ENCODE results near the gene NT5M.

Gene NT5M

DNA sequence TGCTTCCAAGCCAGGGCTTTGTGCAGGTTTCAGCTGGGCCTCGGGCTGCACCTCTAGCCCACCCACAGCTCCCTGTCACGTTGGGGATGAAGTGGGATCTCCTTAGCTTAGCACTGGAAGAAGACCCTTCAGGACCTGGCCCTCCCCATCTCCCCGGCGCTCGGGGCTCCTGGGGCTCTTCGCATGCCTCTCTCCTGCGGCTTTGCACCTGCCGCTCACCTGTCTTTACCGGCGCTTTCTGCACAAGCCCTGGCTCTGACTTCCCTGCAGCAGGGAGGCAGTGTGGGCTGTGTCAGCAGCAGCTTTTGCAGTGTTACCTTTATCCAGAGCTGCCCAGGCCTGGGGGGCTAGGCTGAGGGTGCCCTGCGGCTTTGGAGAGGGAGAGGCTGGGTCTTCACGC, 52.3 kb downstream of the NT5M start:
- no peak for FAIRE-seq

DNA sequence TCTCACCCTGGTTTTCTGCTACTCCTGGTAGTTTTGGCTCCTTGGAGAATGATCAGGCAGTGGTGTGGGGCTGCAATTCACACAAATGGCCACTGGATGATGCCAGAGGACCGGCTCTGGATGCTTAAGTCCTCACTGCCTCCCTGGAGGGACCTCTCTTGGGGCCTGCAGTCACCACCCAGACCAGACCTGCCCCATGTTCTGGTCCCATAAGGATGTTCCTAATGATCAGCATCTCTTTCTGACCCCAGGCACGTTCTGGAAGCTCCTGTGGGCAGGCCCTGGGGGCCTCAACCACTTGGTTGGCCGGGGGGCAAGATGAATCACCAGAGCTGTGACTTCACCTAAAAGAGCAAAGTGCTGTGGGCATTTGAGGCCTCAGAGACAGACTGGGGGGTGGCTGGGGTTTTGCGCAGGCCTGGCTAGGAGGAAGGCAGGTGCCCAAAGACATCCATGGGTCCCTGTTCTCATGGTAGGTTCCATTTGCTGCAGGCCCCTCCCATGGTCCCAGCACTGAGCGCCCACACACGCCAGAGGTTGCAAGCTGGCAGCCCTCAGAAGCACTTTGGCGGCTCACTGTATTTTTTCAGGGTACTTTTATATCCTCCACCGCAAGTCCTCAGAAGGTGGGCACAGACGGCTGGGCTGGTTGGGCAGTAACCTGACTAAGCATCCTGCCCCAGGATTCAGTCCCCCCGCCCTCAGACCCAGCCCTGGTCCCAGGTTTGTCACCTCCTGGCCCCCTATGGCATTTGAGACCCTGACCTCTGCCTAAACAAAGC, 53.2 kb downstream of the NT5M start:
- no peak for FAIRE-seq

DNA sequence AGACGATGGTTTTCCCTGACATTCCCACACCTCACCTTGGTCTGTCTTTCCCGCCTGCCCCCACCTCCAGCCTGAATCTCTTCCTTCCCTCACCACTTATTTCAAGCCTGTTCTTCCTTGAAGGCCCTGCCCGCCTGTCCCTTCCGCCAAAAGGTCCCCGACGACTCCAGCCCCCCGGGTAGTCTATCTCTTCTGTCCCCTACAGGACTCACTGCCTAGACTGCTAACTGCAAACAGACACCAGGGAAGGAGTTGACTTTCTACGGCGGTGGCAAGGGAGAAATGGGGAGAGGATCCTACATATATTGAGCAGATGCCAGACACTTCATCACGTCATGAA, 53.7 kb downstream of the NT5M start:
- FAIRE-seq: no peak

DNA sequence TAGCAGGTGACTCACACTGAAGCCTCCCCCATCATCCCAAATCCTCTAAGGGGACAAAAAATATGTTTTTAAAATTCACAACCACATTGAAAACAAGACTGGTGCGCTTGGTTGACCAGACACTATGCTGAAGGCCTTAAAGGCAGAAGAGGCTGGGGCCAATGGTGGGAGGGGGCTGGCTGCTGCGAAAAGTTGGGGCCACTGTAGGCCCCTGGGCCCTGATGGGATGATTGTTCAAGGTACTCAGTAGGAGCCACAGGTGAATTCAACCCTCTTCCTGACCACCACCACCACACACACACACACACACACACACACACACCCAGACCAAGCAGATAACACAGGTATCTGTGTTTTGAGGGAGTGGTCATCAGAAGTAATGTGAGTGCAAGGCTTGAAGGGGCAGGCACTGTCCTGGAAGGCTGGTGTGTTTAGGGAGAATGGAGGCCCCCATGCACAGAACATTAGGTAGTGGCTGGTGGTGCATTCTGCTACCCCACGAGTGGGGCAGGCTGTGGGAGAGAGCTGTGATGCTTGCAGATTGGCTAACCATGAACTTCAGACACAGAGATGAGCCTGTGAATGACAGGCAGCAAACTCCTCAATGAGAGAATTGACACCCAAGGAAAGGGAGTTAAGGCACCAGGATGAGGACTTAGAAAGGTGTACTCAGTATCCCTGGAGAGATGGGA, 55.0 kb downstream of the NT5M start:
- FAIRE-seq: no peak

DNA sequence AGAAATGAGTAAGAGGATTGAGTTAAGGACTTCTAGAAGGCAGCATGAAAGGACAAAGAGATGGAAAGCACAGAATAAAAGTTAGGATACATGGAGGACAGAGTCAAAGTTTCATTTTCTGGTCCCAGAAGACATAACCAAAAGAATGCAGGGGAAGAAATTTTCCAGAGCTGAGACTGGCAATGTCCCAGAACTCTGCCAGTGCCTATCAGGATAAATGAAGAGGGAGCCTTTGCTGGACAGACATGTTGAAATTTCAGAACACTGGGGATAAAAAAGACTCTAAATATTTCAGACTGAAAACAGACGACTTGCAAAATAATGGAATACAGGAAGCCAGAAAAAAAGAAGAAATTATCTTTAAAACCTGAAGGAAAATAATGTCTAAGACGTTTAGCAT, 55.7 kb downstream of the NT5M start:
- no peak for FAIRE-seq

DNA sequence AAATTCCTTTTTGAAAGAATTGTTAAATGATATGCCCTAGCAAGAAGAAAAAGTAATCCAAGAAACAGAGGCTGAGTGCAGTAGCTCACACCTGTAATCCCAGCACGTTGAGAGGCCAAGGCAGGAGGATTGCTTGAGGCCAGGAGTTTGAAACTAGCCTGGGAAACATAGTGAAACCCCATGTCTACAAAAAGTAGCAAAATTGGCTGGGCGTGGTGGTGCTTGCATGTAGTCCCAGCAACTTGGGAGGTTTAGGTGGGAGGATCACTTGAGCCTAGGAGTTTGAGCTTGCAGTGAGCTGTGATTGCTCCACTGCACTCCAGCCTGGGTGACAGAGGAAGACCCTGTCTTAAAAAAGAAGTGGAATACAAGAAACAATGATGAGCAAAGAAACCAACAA, 56.1 kb downstream of the NT5M start:
- no peak for FAIRE-seq

DNA sequence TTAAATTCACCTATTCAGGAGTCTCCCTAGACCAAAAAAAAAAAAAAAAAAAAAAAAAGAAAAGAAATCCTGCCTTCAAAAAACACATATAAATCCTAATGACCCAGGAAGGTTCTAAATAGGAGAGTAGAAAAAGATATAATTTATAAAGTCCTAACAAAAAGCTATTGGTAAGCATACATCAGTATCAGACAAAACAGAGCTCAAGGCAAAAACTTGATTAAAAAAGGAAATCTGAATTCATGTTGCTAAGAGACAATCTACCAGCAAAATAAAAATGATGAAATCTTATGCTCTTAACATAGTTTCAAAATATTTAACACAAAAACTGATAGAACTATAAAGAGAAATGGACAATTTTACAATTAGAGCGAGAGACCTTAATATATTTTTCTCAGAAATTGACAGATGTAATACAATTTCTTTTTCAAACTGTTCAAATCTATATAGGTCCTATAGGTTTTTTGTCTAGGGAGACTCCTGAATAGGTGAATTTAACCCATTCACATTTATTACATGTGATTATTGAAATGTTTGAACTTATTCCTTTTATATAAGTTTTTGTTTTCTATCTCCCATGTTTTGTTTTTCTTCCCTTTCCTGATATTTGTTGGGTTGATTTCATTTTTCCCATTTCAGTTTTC, 57.0 kb downstream of the NT5M start:
- no peak for FAIRE-seq

DNA sequence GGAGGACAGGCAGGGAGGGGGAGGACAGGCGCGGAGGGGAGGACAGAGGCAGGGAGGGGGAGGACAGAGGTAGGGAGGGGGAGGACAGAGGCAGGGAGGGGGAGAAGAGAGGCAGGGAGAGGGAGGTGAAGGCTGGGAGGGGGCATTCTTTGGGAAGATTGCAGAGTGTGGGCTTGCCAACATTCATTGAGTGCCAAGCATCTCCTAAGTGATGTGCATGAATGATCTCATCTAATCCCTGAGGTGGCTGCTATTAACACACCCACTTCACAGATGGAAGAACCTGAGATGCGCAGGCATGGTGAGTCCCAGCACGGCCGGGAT, 58.3 kb downstream of the NT5M start:
- no peak for FAIRE-seq

DNA sequence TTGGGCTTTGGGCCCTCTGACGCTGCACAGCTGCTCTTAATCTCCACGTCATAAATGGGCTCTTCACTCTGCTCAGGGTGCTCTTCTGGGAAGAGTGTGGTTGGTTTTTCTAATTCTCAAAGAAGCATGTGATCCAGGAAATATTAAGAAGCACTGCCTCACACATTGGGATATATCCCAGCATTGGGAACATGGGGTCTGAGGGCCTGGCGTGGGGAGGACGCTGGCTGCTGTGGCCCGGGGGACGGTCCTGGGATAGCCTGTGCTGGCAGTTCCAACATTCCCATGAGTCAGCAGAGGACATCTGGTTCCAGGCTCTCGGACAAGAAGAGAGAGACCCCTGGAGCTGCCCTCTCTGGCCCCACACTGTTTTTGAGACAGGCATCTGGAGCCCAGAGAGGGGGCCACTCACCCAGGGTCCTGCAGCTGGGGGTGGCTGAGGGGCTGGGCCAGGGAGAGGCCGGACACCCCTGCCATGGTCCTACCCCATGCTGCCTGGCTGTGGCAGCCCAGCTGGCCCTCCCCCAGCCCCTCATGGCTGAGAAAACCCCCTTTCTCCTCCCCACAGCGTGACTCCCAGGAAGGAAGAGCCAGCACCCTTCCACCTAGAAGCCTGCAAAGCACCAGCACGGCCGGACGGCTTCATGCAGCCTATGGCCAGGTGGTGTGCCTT, 58.8 kb downstream of the NT5M start:
- FAIRE-seq: no peak

DNA sequence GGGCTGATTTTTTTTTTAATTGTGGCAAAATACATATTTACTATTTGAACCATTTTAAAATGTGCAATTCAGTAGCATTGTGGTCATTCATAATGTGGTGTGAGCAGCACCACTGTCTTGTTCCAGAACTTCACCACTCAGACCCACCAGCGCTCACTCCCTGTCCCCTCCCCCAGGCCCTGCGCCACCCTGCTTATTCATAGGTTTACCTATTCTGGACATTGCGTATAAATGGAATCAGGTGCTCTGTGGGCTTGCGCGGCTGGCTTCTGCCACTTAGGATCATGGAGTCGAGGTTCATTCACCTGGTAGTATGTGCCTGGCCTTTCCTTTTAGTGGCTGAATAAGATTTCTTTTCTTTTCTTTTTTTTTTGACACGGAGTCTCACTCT, 59.4 kb downstream of the NT5M start:
- FAIRE-seq: no peak

DNA sequence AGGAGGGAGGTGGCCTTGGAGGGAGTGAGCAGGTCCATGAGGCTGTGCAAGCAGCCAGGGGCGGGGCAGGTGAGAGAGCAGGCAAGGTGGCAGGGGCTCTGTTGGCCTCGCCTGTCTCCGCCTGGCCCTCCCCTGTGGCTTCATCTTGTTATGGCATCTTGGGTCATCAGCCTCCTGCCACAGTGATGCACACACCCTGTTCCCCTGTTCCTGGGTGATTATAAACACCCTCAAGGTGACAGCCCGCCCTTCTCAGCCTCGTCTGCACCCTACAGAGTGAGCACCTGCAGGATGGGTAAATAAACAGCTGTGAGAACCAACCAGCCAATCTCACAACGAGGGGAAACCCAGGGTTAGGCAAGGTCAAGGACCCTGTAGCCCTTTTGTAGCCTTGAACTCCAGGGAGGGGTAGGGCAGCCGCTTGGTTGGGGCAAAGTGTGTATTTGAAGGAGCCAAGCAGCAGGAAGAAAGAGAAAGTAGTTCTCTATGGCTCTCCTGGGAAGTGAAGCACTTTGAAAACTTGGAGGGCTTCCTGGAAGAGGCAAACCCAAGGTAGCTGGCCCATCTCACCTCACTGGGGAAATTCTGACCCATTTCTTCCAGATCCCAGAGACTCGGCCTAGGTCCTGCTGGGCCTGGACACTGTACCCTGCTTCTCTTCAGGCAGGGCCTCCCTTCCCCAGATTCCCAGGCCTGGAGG, 60.6 kb downstream of the NT5M start:
- FAIRE-seq: no peak

DNA sequence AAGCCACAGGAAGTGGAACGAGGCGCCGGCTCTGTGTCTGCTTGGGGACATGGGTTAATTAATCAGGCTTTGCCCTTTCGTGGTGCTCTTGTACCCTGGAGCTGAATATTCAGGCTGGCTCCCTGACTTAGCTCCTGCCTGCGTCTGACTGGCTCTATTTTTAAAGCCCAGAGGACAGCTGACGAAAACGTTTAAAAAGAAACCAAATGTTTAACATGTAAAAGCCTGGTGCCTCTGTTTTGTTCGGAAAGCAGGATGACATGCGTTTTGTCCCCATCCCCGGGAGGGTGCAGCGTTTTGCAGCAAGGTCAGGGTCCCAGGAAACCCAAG, 61.1 kb downstream of the NT5M start:
- FAIRE-seq: no peak

DNA sequence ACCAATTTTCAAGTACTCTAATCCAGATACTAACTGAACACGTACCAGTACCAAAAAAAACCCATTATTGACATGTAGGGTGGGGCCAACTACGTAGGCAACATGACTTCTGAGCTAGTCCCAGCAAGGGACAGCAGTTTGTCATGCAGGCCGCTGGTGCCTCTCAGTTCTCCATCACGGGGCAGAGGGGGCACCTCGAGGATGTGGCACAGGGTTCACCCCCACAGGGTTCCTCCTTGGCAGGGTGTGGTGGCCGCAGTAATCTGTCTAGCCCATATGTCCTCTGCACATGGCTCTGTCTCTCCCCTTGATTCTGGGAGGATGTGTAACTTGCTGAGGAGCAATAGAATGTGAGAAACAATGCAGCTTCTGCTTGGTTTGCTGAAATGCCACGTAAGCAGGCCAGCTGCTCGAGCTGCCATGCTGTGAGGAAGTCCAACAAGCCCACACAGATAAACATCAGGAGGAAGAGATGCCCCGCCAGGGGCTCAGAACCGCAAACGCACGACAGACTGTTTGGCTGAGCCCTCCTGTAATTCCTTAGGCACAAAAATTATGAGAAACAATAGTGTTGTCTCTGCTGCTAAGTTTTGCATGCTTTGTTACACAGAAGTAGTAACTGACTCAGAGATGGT, 62.4 kb downstream of the NT5M start:
- FAIRE-seq: no peak

DNA sequence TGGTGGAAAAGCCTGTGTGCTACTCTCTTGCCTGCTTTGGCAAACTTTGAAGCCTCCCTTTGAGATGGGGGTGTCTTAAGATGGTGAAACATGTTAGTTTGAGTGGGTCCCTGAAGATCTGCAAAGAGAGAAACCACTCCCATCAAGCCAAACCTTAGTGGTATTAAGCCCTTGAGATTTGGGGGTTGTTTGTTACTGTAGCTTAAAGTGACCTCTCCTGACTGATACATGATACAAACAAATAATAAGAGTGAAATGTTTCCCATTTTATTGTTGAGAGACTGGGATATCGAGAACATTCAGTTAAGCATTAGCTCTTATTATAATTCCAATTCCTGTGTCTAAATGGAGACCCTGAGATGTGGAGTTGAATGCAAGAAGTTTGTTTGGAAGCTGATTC, 63.1 kb downstream of the NT5M start:
- no peak for FAIRE-seq

DNA sequence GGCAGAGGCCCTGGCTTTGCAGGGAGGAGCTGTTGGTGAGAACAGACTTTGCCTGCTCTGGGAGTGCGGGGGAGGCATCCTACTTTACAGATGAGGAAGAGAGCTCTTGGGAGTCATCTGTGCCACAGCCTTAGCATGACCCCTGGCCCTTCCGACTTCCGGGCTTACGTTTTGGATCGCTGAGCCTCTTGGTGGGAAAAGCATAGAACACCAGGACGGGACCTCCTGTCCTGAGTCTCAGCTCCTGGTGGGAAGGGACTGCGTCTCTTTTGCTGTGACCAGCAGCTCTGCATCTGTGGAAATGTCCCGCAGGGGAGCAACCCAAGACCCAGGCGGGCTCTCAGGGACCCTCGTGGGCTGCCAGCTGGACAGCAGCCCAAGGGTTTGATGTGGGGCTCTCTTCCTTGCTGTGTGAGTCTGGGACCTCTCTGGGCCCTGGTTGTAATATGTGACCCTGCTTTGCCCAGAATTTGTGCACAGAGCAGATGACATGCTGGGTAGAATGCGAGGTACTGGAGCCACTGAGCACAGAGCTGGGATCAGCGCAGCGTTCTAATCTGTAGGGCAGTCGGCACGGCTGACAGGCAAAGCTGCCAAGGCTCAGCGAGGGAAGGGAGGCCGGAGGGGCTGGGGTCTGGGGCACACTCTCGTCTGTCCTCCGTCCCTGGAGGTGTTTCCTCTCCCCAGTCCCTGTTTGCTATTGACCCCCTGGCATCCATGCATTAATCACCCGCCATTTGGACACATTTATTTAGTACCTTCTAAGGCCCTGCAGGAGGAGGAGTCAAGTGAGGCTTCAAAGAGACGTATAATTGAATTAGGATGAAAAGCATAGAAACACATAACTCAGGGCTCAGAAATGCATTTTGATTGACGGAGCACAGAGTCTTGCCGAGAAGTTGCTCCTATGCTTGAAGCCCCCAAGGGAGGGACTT, 64.0 kb downstream of the NT5M start:
- FAIRE-seq: no peak

DNA sequence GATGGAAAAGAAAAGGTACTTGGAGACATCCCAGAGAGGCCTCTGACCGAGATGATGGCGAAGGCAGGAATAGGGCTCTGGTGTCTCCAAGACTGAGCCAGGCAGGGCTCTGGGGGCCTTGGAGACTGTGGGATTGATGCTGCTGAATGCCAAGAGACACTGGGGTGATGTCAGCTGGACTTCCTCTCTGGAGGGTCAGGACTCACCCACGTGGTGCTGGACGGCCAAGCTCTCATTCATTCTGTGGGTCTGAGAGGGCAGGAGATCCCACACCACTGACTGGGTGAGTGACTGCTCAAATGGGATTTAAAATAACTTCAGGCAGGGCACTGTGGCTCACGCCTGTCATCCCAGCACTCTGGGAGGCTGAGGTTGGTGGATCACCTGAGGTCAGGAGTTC, 64.8 kb downstream of the NT5M start:
- FAIRE-seq: no peak

DNA sequence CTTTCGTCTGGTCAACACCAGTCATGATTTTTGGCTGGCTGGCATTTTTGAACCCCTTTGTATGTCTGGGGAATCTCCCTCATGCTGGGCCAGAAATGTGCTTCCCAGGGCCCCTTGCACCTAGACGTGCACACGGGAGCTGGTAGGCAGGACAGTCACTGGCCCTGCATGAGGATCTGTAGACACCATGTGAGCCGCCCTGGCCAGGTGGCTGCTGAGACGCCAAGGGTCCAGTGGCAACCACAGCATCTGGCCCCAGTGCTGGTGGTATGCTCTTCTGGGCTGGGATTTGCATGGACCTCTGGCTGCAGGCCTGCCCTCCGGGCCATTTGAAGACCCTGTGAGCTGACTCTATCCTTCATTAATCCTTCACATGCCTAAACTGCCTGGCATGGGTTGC, 67.5 kb downstream of the NT5M start:
- no peak for FAIRE-seq

DNA sequence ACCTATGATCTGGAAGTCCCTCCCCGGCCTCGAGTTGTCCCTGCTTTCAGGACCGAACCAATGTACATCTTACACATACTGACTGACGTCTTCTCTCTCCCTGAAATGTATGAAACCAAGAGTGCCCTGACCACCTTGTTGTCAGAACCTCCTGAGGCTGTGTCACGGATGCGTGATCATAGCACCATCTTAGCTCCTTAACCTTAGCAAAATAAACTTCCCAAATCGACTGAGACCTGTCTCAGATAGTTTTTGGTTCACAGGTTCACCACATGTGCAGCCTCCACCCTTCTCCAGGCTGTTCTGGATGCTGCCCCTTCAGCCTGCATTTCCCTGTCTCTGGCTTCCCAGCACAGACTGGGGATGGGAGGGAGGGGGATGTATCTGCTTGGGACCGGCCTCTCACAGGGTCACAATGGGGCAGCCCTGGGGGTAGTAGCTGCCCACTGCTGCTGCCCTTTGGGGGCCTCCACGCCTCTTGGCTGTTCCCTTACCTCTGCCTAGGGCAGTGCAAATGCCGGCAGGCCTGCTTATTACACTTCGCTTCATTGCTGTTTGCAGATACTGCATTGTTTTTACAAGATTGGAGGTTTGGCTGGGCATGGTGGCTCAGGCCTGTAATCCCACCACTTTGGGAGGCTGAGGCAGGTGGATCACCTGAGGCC, 69.8 kb downstream of the NT5M start:
- no peak for FAIRE-seq

DNA sequence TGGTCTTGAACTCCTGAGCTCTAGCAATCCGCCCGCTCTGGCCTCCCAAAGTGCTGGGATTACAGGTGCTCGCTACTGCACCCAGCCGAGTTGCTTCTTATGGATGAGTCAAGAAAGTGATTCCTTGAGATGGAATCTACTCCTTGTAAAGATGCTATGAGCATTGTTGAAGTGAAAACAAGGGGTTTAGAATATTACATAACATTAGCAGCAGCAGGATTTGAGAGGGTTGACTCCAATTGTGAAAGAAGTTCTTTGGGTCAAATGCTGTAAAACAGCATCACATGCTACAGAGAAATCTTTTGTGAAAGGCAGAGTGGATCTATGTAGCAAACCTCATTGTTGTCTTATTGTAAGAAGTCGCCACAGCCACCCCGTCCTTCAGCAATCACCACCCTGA, 72.7 kb downstream of the NT5M start:
- FAIRE-seq: no peak

DNA sequence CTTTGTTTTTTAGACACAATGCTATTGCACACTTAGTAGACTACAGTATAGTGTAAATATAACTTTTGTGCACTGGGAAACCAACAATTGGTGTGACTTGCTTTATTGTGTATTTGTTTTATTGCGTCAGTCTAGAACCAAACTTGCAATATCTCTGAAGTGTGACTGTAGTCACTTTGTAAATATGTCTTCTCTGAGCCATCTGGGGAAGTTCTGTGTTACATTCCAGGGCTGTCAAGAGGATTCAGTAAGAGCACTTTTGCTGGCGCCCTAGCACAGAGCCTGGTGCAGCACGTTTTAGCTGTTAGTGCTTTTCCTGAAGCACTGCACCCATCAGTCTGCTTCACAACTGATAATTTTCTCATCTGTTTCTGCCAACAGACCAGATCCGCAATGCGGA, 73.2 kb downstream of the NT5M start:
- FAIRE-seq: no peak

All from TTC549 (cell line).